GM19238 (cell line): Measurements from ENCODE around the gene MDM1.

Experiments used
- DNase-seq: peaks from one replicate; pipeline ENCODE4 v3.0.0; 2011; ENCODE audit warnings: low spot score; ENCODE audit not compliant: insufficient read length

The MDM1 gene

GRCh38 chr12:68358532-68359485 lies 26.6 kb upstream of the MDM1 start:
- no peak for DNase-seq

GRCh38 chr12:68356986-68357385 lies 24.8 kb upstream of the MDM1 start:
- DNase-seq: no peak

GRCh38 chr12:68356060-68356695 lies 24.0 kb upstream of the MDM1 start:
- no peak for DNase-seq

GRCh38 chr12:68354977-68355541 lies 22.9 kb upstream of the MDM1 start:
- no peak for DNase-seq

GRCh38 chr12:68352067-68352466 lies 19.9 kb upstream of the MDM1 start:
- DNase-seq: no peak

- no peak for DNase-seq
These were observed 18.6 kb upstream of the MDM1 start for GRCh38 chr12:68350753-68351152.

- no peak for DNase-seq
These were observed 17.9 kb upstream of the MDM1 start for GRCh38 chr12:68349921-68350606.

GRCh38 chr12:68349220-68349621 lies 17.1 kb upstream of the MDM1 start:
- no peak for DNase-seq

- no peak for DNase-seq
These were observed 16.3 kb upstream of the MDM1 start for GRCh38 chr12:68348419-68348818.

GRCh38 chr12:68345763-68346162 lies 13.6 kb upstream of the MDM1 start:
- DNase-seq: no peak

- DNase-seq: no peak
These were observed 12.0 kb upstream of the MDM1 start for GRCh38 chr12:68344126-68344525.

- no peak for DNase-seq
These were observed 10.8 kb upstream of the MDM1 start for GRCh38 chr12:68342966-68343365.

GRCh38 chr12:68341822-68342221 lies 9.7 kb upstream of the MDM1 start:
- no peak for DNase-seq

GRCh38 chr12:68340404-68341270 lies 8.5 kb upstream of the MDM1 start:
- no peak for DNase-seq

GRCh38 chr12:68336889-68337303 lies 4.7 kb upstream of the MDM1 start:
- DNase-seq: no peak

- no peak for DNase-seq
These were observed 3.3 kb upstream of the MDM1 start for GRCh38 chr12:68335462-68335861.

GRCh38 chr12:68334132-68334531 lies 2.0 kb upstream of the MDM1 start:
- DNase-seq: no peak

GRCh38 chr12:68332728-68333630 lies 817 bp upstream of the MDM1 start:
- DNase-seq: no peak

GRCh38 chr12:68331500-68331868 lies 678 bp downstream of the MDM1 start:
- no peak for DNase-seq

- DNase-seq: no peak
These were observed 4.3 kb downstream of the MDM1 start for GRCh38 chr12:68327896-68328295.
